HG02623 (cell line): ENCODE results near the gene CIAO2A.
"Not testable (repeated sequence)": the region's sequence is repeated elsewhere in the genome, so short reads cannot be mapped to it uniquely, and the experiment has no call there.

ENCODE experiments used
- ATAC-seq: cut with Tn5 transposase; IDR thresholded peaks from one replicate; pipeline ENCODE4 v1.9.1; 2021; ENCODE audit warnings: moderate library complexity; ENCODE audit not compliant: unreplicated experiment

Gene CIAO2A, protein sequence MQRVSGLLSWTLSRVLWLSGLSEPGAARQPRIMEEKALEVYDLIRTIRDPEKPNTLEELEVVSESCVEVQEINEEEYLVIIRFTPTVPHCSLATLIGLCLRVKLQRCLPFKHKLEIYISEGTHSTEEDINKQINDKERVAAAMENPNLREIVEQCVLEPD

DNA sequence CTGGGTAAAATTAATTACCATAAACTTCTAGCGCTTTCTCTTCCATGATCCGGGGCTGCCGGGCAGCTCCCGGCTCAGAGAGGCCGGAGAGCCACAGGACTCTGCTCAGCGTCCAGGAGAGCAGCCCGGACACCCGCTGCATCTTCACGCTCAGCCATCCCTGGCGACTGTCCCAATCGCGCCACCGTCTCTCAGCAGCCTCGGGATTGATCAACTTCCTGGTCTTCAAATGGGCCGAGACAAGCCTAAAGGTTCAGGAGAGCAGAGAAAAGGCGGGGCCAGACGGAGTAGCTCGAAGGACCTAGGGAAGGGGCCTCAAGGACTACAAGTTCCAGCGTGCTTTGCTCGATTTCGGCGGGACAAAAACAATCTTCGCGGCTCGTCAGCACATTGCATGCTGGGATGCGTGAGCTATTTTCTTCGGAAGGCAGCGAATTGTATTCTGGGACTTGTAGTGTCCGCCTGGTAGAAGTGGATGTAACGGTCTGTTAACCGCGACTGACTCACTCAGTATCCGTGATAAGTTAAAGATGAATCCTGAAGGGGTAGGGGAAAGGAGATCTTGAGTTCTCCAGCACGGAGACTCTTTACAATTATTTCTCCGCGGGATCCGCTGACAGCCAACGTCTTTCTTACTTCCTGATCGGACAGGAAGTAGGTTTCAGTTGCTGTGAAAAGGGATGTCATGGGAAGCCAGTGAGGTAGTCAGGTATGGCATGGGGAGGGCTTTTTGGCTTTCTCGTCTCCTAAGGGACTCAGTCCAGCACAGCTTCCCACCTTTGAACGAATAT lies at the start of gene CIAO2A:
TSS of gene CIAO2A (minus strand) at position 212 of the 791 bp plus-strand sequence. CDS start at position 142, 70 bp downstream.
- ATAC-seq: peak; percentile 63

GRCh38 chr15:64143276-64143675 lies 49.6 kb upstream of the CIAO2A start:
- ATAC-seq: no peak

DNA sequence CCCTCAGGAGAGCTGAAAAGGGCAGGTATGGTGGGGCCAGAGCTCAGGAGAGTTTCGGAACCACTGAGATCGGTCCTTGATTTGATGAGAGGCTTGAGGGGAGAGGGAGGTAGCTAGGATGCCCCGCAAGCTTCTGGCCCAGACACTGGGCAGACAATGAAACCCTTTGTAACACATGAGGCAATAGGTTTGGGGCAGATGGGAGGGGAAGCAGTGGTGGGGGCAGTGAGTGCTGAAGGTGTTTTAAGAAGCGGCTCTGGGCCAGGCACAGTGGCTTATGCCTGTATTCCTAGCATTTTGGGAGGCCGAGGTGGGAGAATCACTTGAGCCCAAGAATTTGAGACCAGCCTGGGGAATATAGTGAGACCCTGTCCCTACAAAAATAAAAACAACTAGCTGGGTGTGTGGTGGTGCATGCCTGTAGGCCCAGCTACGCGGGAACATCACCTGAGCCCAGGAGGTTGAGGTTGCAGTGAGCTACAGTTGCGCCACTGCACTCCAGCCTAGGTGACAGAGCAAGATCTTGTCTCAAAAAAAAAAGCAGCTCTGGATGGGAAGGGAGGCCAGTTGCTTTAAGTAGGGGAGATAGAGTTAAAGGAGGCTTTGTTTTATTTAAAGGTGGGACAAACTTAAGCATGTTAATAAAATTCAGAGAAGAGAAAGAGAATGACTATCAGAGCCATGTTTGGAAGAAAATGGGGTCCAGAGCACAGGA lies 48.3 kb upstream of the CIAO2A start:
- no peak for ATAC-seq

DNA sequence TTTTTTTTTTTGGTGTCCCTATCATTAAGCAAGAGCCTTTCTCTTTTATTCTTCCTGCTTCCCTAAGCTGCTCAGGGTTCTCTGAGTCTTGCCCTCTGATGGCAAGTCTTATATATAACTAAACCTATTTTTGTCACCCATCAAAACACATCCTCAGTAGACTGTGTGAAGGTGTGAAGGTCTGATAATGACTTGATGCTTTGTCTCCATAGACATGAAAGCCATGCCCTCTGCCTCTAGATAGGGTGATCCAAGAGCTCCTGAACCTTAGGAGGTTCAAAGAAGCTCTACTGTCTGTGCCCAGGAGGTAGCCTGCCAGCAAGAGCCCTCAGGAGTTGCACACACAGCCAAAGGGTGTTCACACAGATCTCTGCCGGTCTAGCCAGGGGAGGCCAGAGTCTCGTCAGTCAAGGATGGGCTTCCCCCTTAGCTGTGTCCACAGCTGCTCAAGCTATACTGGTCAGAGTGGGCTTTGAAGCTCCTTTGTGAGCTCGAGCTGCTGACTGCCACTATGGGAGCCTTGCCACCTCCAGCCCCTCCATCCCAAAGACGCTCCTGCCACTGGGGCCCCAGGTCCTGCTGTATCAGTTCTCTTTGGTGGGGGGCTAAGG lies 44.8 kb upstream of the CIAO2A start:
- no peak for ATAC-seq

GRCh38 chr15:64137226-64137833 lies 43.7 kb upstream of the CIAO2A start:
- no peak for ATAC-seq

- ATAC-seq: no peak
Measured at GRCh38 chr15:64136347-64136746, 42.7 kb upstream of the CIAO2A start.

DNA sequence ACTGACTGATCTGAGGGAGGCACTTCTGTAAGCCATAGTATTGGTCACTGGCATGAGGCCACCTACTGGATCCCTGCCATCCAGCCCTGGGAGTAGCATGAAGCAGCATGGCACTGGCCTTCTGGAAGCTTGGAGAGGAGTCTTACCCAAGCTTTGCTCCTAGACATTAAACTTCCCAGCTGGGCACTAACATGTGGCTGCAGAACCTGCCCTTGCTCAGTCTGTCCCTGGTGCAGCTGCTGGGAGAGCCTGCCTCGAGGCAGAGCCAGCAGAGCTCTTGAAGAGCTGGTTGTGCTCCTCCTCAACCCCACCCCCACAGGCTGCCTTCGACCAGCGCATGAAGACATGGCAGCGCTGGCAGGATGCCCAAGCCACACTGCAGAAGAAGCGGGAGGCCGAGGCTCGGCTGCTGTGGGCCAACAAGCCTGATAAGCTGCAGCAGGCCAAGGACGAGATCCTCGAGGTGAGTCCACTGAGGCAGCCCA lies 40.7 kb upstream of the CIAO2A start:
- no peak for ATAC-seq

- no peak for ATAC-seq
Measured at GRCh38 chr15:64133623-64134344, 40.1 kb upstream of the CIAO2A start.

DNA sequence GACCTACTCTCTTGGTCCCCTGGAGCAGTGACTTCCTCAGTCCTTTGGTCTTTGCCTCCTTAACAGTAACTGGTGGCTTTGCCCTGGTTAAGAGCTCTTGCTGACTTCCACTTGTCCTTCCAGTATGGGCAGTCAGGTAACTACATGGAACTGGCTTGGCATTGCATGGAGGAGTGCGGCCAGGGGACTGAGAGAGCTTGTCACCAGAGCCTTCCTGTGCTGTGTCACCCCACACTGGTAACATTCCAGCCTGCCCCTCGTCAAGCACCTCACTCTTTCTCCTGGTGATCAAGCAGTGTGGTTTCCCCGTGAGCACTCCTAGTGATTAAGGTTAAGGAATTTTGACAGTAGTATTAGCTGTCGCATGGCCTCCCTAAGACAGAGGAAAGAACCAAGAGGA lies 38.6 kb upstream of the CIAO2A start:
- ATAC-seq: no peak

DNA sequence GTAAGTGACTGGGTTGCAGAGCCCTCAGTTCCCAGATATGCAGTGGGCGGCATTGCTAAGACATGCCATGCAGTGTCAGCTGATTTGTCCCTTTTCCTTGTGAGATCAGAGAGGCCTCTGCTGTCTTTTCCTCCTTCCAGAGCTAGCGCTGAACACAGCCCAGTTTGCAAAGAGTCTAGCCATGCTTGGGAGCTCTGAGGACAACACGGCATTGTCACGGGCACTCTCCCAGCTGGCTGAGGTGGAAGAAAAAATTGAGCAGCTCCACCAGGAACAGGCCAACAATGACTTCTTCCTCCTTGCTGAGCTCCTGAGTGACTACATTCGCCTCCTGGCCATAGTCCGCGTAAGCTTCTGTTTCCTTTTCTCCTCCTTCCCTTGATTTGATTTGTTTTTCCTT lies 37.9 kb upstream of the CIAO2A start:
- ATAC-seq: no peak

- ATAC-seq: no peak
Measured at GRCh38 chr15:64130159-64130558, 36.5 kb upstream of the CIAO2A start.

- no peak for ATAC-seq
Measured at GRCh38 chr15:64127521-64128270, 34.1 kb upstream of the CIAO2A start.

DNA sequence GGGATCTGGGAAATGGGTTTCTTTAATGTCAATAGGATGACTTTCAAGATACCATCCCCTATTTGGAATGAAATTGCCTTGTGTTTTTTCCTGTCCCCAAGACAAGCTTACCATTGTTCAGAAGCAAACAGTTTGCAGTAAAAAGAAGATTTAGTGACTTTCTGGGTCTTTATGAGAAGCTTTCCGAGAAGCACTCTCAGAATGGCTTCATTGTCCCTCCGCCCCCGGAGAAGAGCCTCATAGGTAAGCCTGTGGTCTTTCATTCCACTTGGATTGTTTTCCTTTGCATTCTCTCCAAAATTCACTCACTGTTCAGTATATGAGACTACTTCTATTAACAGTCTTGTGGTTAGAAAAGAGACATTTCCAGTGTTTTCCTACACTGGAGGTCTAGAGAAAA lies 32.3 kb upstream of the CIAO2A start:
- ATAC-seq: no peak

GRCh38 chr15:64122936-64123351 lies 29.3 kb upstream of the CIAO2A start:
- no peak for ATAC-seq

DNA sequence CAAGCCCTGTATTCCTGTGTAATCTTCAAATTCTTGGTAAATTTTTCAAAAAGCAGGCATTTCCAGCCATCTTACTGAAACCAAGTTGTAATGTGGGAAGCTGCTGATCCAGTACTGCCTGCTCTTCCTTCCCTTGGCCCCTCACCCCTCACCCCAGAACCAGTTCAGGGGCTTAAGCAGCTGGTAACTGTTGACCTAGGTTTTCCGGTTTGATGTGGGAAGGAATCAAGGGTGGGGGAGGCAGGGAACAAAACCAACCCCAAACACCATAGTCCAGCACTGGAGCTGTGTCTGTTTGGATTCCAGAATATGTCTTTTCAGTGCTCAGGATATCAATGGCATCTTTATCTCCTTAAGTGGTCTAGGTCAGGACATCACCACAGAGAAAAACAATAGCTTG lies 28.8 kb upstream of the CIAO2A start:
- ATAC-seq: no peak

- no peak for ATAC-seq
Measured at GRCh38 chr15:64121614-64122013, 28.0 kb upstream of the CIAO2A start.

DNA sequence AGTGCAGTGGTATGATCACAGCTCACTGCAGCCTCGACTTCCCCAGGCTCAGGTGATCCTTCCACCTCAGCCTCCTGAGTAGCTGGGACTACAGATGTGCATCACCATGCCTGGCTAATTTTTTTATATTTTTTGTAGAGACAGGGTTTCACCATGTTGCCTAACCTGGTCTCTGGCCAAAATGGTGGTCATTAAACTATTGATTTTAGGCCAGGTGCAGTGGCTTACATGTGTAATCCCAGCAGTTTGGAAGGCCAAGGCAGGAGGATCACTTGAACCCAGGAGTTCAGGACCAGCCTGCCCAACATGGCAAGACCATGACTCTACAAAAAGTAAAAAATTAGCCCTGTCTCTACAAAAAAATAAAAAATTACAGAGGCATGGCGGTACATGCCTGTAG lies 26.7 kb upstream of the CIAO2A start:
- ATAC-seq: not testable (repeated sequence)

GRCh38 chr15:64117759-64118487 lies 24.3 kb upstream of the CIAO2A start:
- ATAC-seq: no peak

DNA sequence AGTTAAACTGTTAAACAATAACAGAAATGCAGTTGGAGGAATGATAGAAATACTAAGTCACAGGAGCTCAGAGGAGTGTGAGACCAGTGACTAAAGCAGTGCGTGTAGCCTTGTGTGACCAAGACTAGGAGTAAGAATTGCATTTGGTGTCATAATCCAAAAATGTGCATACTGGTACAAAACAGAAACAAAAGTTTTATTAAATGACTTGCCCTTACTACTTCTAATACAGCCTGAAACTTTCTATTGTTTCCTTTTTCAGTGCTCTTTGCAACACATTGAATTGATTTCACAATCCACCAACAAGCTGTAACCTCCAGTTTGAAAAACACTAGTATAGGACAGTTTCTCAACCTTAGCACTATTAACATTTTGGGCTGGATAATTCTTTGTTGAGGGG lies 19.3 kb upstream of the CIAO2A start:
- ATAC-seq: no peak
